Measurements from ENCODE around the gene RAP1GAP2. TPM values are rescaled to one million over a fixed set of nuclear protein-coding genes. Genes with fewer than 3 reads are reported as not detected.

RAP1GAP2 gene
- total RNA-seq, 4 donors from 2014 or later = 10.8 to 18.3 (median 12.6) TPM

DNA sequence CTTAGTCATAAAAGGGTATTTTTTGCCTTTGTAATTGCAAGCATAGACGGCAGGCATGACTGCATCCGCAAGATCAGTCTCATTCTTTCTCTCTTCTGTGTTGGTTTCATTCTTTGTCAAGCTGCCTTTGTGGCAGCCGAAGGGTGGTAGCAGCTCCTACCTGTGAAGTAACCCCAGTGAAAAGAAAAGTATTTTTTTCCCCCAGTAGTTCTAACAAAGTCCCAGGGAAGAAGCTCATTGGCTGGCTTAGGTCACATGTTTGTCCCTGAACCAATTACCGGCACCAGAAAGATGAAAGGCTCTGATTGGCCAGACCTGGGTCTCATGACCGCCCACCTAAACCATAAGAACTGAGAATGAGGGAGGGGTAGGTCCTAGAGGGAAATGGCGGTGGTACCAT, 110.7 kb downstream of the RAP1GAP2 start:
- TF ChIP-seq POLR2AphosphoS5 (IDR thresholded peaks at IDR 0.05) (no peak), EP300 (IDR thresholded peaks at IDR 0.05) (no peak), POLR2A (IDR thresholded peaks at IDR 0.05) (no peak)
- TF ChIP-seq, protein P1, sequence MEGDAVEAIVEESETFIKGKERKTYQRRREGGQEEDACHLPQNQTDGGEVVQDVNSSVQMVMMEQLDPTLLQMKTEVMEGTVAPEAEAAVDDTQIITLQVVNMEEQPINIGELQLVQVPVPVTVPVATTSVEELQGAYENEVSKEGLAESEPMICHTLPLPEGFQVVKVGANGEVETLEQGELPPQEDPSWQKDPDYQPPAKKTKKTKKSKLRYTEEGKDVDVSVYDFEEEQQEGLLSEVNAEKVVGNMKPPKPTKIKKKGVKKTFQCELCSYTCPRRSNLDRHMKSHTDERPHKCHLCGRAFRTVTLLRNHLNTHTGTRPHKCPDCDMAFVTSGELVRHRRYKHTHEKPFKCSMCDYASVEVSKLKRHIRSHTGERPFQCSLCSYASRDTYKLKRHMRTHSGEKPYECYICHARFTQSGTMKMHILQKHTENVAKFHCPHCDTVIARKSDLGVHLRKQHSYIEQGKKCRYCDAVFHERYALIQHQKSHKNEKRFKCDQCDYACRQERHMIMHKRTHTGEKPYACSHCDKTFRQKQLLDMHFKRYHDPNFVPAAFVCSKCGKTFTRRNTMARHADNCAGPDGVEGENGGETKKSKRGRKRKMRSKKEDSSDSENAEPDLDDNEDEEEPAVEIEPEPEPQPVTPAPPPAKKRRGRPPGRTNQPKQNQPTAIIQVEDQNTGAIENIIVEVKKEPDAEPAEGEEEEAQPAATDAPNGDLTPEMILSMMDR (IDR thresholded peaks at IDR 0.05) = no peak
- Histone ChIP-seq H3K27ac (no peak overlapping the region), H3K4me3 (no peak overlapping the region), H3K9me3 (no peaks in the 10 kb centered on the region), H3K4me1 (peaks cover 7% of the 10 kb centered on the region), H3K36me3 (no peaks in the 10 kb centered on the region), H3K27me3 (no peaks in the 10 kb centered on the region)
- WGBS = 93% methylated on average over 6 of the region's 6 CpGs
- no peak for DNase-seq (ENCODE audit: low spot score in 2 of 2)

DNA sequence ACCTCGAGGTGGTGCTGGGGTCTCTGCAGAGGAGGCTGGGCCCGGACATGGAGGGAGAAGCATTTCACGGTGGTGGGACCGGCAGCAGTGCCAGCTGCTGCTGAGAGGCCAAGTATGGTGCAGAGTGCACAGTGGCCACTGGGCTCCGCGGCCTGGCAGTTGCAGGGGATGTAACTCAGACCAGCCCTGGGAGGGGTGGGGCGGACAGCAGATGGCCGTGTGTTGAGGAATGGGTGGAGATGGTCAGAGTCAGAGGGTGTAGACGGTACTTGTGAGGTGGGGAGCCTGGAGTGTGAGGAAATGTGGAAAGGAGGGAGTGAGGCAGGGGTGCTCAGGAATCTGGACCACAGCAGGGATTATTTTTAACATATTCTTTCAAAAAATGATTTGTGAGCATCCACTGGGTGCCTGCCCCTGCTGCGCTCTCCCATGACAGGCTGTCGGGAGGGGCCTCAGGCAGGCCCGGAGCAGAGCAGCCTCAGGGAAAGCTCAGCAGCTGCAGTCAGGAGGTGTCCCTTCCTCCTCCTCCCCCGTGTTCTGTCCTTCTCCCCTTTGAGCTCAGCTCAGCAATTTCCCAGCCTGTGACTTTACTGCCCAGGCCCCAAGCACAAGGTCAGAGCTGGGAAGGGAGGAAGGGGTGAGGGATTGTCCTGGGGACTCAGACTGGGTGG, 113.1 kb downstream of the RAP1GAP2 start:
- no peak overlapping the region for H3K4me3 ChIP-seq
- peaks cover 2% of the 10 kb centered on the region for H3K4me1 ChIP-seq
- TF ChIP-seq, protein P1 (IDR thresholded peaks at IDR 0.05) = no peak
- TF ChIP-seq EP300 (IDR thresholded peaks at IDR 0.05) (no peak), POLR2A (IDR thresholded peaks at IDR 0.05) (no peak), POLR2AphosphoS5 (IDR thresholded peaks at IDR 0.05) (no peak)
- H3K9me3 ChIP-seq = no peaks in the 10 kb centered on the region
- WGBS = 60% methylated on average over 13 of the region's 13 CpGs
- H3K27me3 ChIP-seq = no peaks in the 10 kb centered on the region
- DNase-seq (ENCODE audit: low spot score in 2 of 2) = no peak
- no peaks in the 10 kb centered on the region for H3K36me3 ChIP-seq
- no peak overlapping the region for H3K27ac ChIP-seq

DNA sequence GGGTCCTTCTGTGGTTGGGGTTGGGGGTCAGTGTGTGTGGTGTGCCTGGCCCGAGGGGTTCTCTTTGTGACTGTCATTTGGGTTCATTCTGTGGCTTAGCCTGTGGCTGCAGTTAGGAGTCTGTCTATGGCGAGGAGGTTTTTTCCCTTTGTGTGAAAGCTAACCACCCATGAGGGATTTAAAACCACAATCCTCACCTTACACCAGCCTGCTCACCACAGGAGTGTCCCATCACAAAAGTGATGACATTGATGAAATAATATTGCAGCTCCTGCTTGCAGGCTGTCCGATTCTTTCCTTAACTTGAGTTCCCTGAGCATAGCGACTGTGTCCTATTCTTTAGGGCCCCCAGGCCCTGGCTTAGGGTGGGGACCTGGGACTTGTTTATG, 113.6 kb downstream of the RAP1GAP2 start:
- peaks cover 2% of the 10 kb centered on the region for H3K4me1 ChIP-seq
- H3K27ac ChIP-seq = no peak overlapping the region
- no peak for TF ChIP-seq POLR2A (IDR thresholded peaks at IDR 0.05)
- no peak for TF ChIP-seq POLR2AphosphoS5 (IDR thresholded peaks at IDR 0.05)
- no peak for TF ChIP-seq EP300 (IDR thresholded peaks at IDR 0.05)
- TF ChIP-seq, protein P1 (IDR thresholded peaks at IDR 0.05) = no peak
- no peaks in the 10 kb centered on the region for H3K27me3 ChIP-seq
- no peaks in the 10 kb centered on the region for H3K36me3 ChIP-seq
- WGBS = 73% methylated on average over 4 of the region's 4 CpGs
- no peak for DNase-seq (ENCODE audit: low spot score in 2 of 2)
- no peak overlapping the region for H3K4me3 ChIP-seq
- H3K9me3 ChIP-seq = no peaks in the 10 kb centered on the region

DNA sequence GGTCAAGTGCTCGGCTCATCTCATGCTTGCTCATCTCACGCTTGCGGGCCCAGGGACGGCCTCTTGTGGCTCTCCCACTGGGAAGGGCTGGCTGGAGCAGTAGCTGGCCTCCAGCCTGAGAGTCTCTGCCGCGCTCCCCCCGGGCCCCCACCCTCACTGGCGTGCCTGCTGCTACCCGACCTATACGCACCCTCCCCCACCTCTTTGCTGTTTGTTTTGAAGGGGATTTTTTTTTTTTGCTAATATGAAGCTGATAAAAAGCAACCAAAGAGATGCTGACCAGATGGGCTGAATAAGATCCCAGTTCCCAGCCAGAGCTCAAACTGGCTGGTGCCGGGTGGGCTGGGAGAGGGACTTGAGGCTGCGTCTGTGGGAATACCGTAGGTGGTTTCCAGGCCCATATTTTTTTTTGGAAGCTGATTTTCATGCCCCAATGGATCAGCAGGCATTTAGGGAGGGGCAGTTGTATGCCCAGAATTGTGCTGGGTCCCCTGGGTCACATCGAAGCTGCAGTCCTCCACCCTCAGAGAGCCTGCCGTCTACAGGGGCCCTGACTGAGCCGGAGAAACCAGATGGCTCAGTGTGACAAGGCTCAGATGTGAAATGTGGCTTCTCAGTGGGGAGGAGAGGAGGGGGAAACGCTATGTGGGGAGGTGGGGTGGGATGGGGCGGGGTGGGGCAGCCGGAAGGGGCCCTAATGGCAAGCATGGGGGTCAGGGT, 115.0 kb downstream of the RAP1GAP2 start:
- Histone ChIP-seq H3K4me3 (no peak overlapping the region), H3K4me1 (peaks cover 2% of the 10 kb centered on the region), H3K9me3 (no peaks in the 10 kb centered on the region), H3K27ac (no peak overlapping the region), H3K27me3 (no peaks in the 10 kb centered on the region), H3K36me3 (no peaks in the 10 kb centered on the region)
- DNase-seq (ENCODE audit: low spot score in 2 of 2) = no peak
- 58% methylated on average over 19 of the region's 19 CpGs for WGBS
- no peak for TF ChIP-seq POLR2AphosphoS5 (IDR thresholded peaks at IDR 0.05)
- no peak for TF ChIP-seq POLR2A (IDR thresholded peaks at IDR 0.05)
- TF ChIP-seq, protein P1 (IDR thresholded peaks at IDR 0.05) = no peak
- TF ChIP-seq EP300 (IDR thresholded peaks at IDR 0.05) = no peak

DNA sequence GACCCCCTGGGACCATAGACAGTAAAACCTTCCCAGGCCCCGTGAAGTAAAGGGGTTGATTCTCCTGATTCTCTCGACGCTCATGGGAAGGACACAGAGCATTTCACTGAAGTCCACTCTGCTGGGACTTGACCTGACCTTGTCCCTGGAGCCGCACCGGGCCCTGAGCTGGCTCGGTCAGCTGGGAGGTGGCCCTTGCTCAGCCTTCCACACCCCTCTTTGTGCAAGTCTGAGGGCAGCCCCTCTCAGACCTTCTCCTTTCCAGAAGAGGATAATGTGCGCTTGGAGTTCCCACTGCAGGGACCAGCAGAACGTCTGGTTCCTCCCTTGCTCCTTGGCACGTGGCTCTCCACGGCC, 115.5 kb downstream of the RAP1GAP2 start:
- TF ChIP-seq EP300 (IDR thresholded peaks at IDR 0.05) (no peak), POLR2A (IDR thresholded peaks at IDR 0.05) (no peak), POLR2AphosphoS5 (IDR thresholded peaks at IDR 0.05) (no peak)
- TF ChIP-seq, protein P1 (IDR thresholded peaks at IDR 0.05) = no peak
- Histone ChIP-seq H3K36me3 (no peaks in the 10 kb centered on the region), H3K9me3 (no peaks in the 10 kb centered on the region), H3K27ac (no peak overlapping the region), H3K27me3 (no peaks in the 10 kb centered on the region), H3K4me3 (no peak overlapping the region), H3K4me1 (peaks cover 2% of the 10 kb centered on the region)
- DNase-seq (ENCODE audit: low spot score in 2 of 2) = no peak
- 80% methylated on average over 9 of the region's 10 CpGs for WGBS
